Lung (tissue), 12 donors: Measurements from ENCODE around the gene ZC3HAV1L. TPM values are rescaled to one million over a fixed set of nuclear protein-coding genes. Genes with fewer than 3 reads are reported as not detected.
A peak's percentile ranks its signal among the peaks of the same experiment; 100 is the strongest.

Experiments
- ATAC-seq: fragments of 200-7000 bp; cut with Tn5 transposase; one replicate; pipeline ENCODE4 v1.9.1; 2020; ENCODE audit warnings: moderate number of reproducible peaks; ENCODE audit not compliant: insufficient read depth, low FRiP score
- DNase-seq, 3 donors: peaks; one replicate each; pipeline ENCODE4 v3.0.0-alpha.2; 2013 to 2017
- H3K27ac ChIP-seq, 2 donors: one replicate each; pipeline ENCODE4 v1.5.1; 2013; ENCODE audit warnings: mild to moderate bottlenecking in 2 of 2, moderate library complexity in 2 of 2, control low read depth in 1 of 2, inconsistent platforms in 1 of 2, low read depth in 1 of 2, low read length in 1 of 2
- H3K27me3 ChIP-seq, 3 donors: one replicate each; pipeline ENCODE4 v1.5.1; 2013; ENCODE audit warnings: low read length in 2 of 3; ENCODE audit not compliant: control insufficient read depth in 3 of 3, insufficient read depth in 3 of 3
- H3K36me3 ChIP-seq, 4 donors: one replicate each; pipeline ENCODE4 v1.5.1; 2013; ENCODE audit warnings: low read length in 4 of 4, mild to moderate bottlenecking in 1 of 4, moderate library complexity in 1 of 4; ENCODE audit not compliant: control insufficient read depth in 4 of 4, insufficient read depth in 4 of 4
- H3K4me1 ChIP-seq, 5 donors: one replicate each; pipeline ENCODE4 v1.5.1; 2013; ENCODE audit warnings: low read length in 5 of 5, mild to moderate bottlenecking in 2 of 5, moderate library complexity in 1 of 5; ENCODE audit not compliant: control insufficient read depth in 5 of 5, insufficient read depth in 5 of 5
- H3K4me3 ChIP-seq: one replicate; pipeline ENCODE4 v1.5.1; 2013; ENCODE audit warnings: mild to moderate bottlenecking, control low read depth, moderate library complexity
- H3K9ac ChIP-seq, 2 donors: one replicate each; pipeline ENCODE4 v1.5.1; 2013; ENCODE audit warnings: low read length in 2 of 2, control low read depth in 1 of 2; ENCODE audit not compliant: insufficient read depth in 1 of 2
- H3K9me3 ChIP-seq, 4 donors: one replicate each; pipeline ENCODE4 v1.5.1; 2013; ENCODE audit warnings: low read length in 3 of 4, mild to moderate bottlenecking in 1 of 4, moderate library complexity in 1 of 4; ENCODE audit not compliant: control insufficient read depth in 4 of 4, insufficient read depth in 3 of 4
- CTCF ChIP-seq: IDR thresholded peaks from 2 replicates; pipeline ENCODE4 v1.5.1; 2012; ENCODE audit warnings: mild to moderate bottlenecking; ENCODE audit errors: control extremely low read depth, extremely low read depth
- WGBS, 2 donors: extraction: QIAGEN DNeasy Blood & Tissue Kit; methylation state at CpG; one replicate each; pipeline ENCODE4 v1.1.7; 2013; 5-methylcytosine and 5-hydroxymethylcytosine counted together
- polyA plus RNA-seq, 2 donors: library from polyadenylated mRNA; stranded (reverse); fragments of 200-250 nt; gene quantifications; one replicate each; pipeline ENCODE4 v1.2.1, GENCODE V29; 2013
- total RNA-seq, 2 donors: library from RNA; depleted of rRNA in 1 of 2; stranded (reverse); fragments of >200 nt in 1 of 2; gene quantifications; one replicate each; pipeline ENCODE4 v1.2.1, GENCODE V29; 2014 to 2021
- donor health status: control.
- donor health status: control.
- donor health status: Bipolar disorder and iron deficiency.
- donor health status: healthy.
- donor health status: DM: yes; HTN: yes; CAD: no.

ZC3HAV1L gene
- total and polyA plus RNA-seq, 4 donors = 0.57 to 30.7 (median 4.6) TPM

DNA sequence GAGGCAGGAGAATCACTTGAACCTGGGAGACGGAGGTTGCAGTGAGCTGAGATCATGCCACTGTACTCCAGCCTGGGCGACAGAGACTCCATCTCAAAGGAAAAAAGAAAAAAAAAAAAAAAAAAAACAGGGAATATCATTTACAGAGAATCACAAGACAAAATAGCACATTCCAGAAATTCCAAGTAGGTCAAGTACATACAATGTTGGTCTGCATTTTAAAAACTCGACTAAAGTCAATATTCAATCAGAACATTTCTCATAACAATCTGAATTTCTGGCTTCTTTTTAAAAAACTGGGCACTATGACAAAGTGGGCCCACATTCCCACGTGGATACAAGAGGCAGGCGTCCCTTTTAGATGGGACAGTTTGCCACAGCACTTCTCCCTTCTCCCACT is 12.8 kb downstream of the ZC3HAV1L start:
- DNase-seq = no peak
- peaks cover 0 to 6% (median 0%) of the 10 kb centered on the region in 5 donors for H3K4me1 ChIP-seq
- H3K9me3 ChIP-seq = no peaks in the 10 kb centered on the region
- no peak for ATAC-seq
- H3K4me3 ChIP-seq = no peak overlapping the region
- WGBS, 2 donors = 69 to 89% methylated on average over 5 of the region's 5 CpGs
- H3K27ac ChIP-seq = no peak overlapping the region
- TF ChIP-seq CTCF = no peak
- peaks cover 4 to 32% (median 13%) of the 10 kb centered on the region in 4 donors for H3K36me3 ChIP-seq
- H3K9ac ChIP-seq = no peak overlapping the region
- no peaks in the 10 kb centered on the region for H3K27me3 ChIP-seq

DNA sequence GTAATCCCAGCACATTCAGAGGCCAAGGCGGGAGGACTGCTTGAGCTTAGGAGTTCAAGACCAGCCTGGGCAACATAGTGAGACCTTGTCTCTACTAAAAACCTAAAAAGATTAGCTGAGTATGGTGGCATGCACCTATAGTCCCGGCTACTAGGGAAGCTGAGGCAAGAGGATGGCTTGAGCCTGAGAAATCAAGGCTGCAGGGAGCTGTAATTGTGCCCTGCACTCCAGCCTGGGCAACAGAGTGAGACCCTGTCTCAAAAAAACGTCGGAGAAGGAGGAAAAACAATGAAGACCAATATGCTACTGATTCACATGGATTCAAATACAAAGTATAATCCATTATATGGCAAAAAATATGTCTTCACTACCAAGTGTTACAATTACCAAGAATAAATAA is 13.6 kb downstream of the ZC3HAV1L start:
- peaks cover 4 to 32% (median 12%) of the 10 kb centered on the region in 4 donors for H3K36me3 ChIP-seq
- no peaks in the 10 kb centered on the region for H3K9me3 ChIP-seq
- ATAC-seq (no peak), DNase-seq (no peak)
- H3K27me3 ChIP-seq = no peaks in the 10 kb centered on the region
- H3K27ac ChIP-seq = no peak overlapping the region
- WGBS, 2 donors = 70 to 76% methylated on average over 4 of the region's 4 CpGs
- TF ChIP-seq CTCF = no peak
- H3K4me1 ChIP-seq = peaks cover 0 to 6% (median 0%) of the 10 kb centered on the region in 5 donors
- no peak overlapping the region for H3K9ac ChIP-seq
- H3K4me3 ChIP-seq = no peak overlapping the region

GRCh38 chr7:139018910-139019309 is 16.9 kb downstream of the ZC3HAV1L start:
- Histone ChIP-seq H3K27ac (no peak overlapping the region), H3K4me3 (no peak overlapping the region), H3K9me3 (no peaks in the 10 kb centered on the region), H3K36me3 (peaks cover 0 to 18% (median 2%) of the 10 kb centered on the region in 4 donors), H3K4me1 (peaks cover 0 to 6% (median 0%) of the 10 kb centered on the region in 5 donors), H3K9ac (no peak overlapping the region), H3K27me3 (no peaks in the 10 kb centered on the region)
- no peak for TF ChIP-seq CTCF
- 90 to 92% methylated on average over 3 of the region's 3 CpGs for WGBS, 2 donors
- ATAC-seq (no peak), DNase-seq (no peak)

DNA sequence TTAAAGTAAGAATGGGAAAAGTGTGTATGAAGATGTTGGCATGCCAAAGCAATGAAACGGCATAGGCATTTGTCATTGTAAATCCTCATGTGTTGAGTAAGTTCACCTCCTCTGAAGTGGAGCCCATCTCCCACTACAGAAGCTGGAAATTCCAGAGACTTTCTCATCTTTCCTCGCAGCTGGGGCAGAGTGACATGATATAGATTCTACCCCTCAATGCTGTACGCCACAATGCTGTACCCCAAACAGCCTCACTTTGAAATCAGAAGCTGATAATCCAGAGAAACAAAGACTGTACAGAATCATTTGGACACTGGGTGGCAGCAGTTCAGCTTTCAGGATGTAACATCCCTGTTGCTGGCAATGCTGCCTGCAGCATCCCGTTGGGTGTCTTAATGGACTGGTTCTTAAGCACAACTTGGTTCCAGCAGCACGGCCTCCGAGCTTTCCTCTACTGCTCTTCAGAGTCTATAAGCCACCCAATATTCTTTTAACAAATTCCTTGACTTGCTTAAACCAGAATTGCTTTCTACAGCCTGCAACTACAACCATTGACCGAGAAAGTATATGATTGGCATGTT is 18.8 kb downstream of the ZC3HAV1L start:
- WGBS, 2 donors = 29 to 38% methylated on average over 7 of the region's 7 CpGs
- Histone ChIP-seq H3K4me1 (no peaks in the 10 kb centered on the region), H3K27ac (no peak overlapping the region), H3K9ac (no peak overlapping the region), H3K27me3 (no peaks in the 10 kb centered on the region), H3K9me3 (no peaks in the 10 kb centered on the region), H3K4me3 (no peak overlapping the region), H3K36me3 (peaks cover 0 to 10% (median 0%) of the 10 kb centered on the region in 4 donors)
- TF ChIP-seq CTCF = peak; percentile 53
- DNase-seq (peak; percentile 61 to 78 (median 71)), ATAC-seq (peak; percentile 69)
